HEK293T (cell line): ENCODE data around the gene AMBN.

Source experiments
- ARNT ChIP-seq: fragments of 450-650 bp; IDR thresholded peaks from 2 replicates; pipeline ENCODE4 v1.6.1; 2017; ENCODE audit warnings: mild to moderate bottlenecking
- FOXK2 ChIP-seq: fragments of 450-650 bp; IDR thresholded peaks from 2 replicates; pipeline ENCODE4 v1.6.1; 2016; ENCODE audit warnings: mild to moderate bottlenecking
- FOXM1 ChIP-seq: fragments of 450-650 bp; IDR thresholded peaks from 2 replicates; pipeline ENCODE4 v1.6.1; 2017; ENCODE audit warnings: mild to moderate bottlenecking, borderline replicate concordance
- L3MBTL2 ChIP-seq: fragments of 450-650 bp; conservative IDR thresholded peaks from 2 replicates; pipeline ENCODE4 v1.6.1; 2016; ENCODE audit warnings: mild to moderate bottlenecking
- SP1 ChIP-seq: fragments of 450-650 bp; IDR thresholded peaks from 2 replicates; pipeline ENCODE4 v1.6.1; 2017
- TARDBP ChIP-seq: fragments of 450-650 bp; IDR thresholded peaks from 2 replicates; pipeline ENCODE4 v1.6.1; 2016

DNA sequence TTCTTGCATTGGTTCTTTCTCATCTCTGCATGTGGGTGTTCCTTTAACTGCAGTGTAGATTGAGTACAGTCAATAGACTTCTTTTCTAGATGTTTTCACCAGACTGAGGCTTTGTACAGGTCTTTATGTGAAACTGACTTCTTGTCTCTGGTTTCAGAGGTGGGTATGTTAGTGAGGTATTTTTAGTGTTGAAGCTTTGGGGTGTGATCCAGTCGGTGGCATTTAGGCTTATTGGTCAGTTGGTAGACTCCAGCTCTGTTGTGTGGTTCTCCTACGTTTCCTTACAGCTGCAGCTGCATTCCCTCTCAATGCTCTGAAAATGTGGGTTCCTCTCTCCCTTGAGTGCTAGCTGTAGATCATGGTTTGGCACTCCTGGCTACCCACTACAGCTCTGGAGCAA, 21.3 kb upstream of the AMBN start:
- TF ChIP-seq FOXM1 = no peak
- no peak for TF ChIP-seq SP1
- TF ChIP-seq FOXK2 = no peak
- no peak for TF ChIP-seq ARNT
- no peak for TF ChIP-seq TARDBP
- no peak for TF ChIP-seq L3MBTL2
